ENCODE results near the gene RMND5A.
A peak's percentile ranks its signal among the peaks of the same experiment; 100 is the strongest.
"Not testable (repeated sequence)": the region's sequence is repeated elsewhere in the genome, so short reads cannot be mapped to it uniquely, and the experiment has no call there.

The RMND5A gene

GRCh38 chr2:86719637-86720539, at the start of gene RMND5A:
RMND5A (plus strand) TSS chr2:86720291; CDS start chr2:86720668, 377 bp downstream.
- peak; percentile 83 for DNase-seq (ENCODE audit: low spot score)

DNA sequence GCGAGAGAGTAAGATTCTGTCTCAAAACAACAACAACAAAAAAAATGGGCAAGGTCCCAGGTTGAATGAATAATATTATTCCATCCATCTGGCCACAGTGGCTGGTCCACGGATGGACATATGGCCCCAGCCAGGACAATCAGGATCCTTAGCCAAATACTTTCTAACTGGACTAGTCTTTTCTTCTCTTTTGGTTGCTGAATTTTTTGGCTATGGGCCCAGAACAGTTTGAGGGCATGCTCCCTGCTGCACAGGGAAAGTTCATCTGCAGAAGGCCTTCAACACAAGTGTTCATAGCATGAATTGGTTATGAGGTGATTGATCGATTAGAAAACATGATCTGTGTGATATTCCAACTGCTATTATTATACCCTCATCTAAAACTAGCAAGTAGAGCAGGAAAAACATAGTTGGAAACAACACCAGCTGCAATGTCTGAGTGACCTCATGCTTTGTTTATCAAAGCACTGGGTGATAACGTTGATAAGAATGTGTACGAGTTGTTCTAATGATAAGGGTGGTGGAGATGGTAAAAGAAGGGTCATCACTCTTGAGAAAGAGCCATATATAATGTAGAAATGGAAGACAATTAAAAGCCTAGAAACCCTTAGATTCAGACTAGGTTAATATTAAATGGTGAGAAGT, 48.6 kb upstream of the RMND5A start:
- no peak for DNase-seq (ENCODE audit: low spot score)

GRCh38 chr2:86672027-86672545, 48.0 kb upstream of the RMND5A start:
- no peak for DNase-seq (ENCODE audit: low spot score)

GRCh38 chr2:86673011-86673410, 47.1 kb upstream of the RMND5A start:
- DNase-seq (ENCODE audit: low spot score), result no peak

DNA sequence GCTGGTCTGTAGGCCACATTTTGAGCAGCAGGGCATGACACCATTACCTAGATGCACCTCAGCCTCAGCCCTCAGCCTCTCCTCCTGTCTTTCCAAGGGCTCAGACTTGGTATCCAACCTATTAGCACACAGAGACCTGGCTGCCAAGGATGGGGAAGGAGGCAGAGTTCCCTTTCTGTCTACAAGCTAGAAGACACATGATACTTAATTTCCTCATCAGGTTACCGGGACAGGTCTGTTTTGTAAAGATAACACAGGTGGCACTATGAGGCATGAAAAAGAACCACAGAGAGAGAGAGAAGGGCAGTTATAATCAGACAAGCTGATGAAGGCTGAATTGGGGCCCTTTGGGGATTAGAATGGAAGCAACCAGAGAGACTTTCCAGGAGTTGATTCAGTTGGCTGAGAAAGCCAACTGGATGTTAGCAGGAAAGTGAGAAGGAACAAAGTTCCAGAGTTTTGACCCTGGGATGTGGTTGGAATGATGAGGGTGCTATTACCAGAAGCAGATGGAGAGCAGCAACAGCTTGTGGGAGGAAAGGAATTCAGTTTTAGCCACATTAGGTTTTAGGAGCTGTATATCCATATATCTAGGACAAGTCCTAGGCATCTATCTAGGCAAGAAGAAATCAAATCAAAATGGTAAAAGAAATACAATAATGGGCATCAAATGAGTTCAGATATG, 46.0 kb upstream of the RMND5A start:
- no peak for DNase-seq (ENCODE audit: low spot score)

- no peak for DNase-seq (ENCODE audit: low spot score)
Observed at GRCh38 chr2:86675104-86675503, 45.0 kb upstream of the RMND5A start.

DNA sequence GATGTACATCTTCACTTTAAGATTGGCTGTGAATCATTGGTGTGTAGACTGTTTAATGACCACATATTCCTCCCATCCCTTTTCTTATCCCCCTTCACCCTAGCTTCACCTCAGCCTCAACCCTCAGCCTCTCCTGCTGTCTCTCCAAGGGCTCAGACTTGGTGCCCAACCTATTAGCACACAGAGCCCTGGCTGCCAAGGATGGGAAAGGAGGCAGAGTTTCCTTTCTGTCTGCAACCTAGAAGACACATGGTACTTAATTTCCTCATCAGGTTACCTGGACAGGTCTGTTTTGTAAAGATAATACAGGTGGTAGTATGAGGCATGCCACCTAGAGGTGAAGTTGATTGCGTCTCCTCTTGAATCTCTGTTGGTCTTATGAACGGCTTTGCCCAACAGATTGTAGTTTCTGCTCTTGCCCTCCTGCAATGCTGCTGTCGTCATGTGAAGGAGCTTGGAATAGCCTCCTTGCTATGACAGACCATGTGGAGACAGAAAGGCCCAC, 44.5 kb upstream of the RMND5A start:
- peak; percentile 9 for DNase-seq (ENCODE audit: low spot score)

DNA sequence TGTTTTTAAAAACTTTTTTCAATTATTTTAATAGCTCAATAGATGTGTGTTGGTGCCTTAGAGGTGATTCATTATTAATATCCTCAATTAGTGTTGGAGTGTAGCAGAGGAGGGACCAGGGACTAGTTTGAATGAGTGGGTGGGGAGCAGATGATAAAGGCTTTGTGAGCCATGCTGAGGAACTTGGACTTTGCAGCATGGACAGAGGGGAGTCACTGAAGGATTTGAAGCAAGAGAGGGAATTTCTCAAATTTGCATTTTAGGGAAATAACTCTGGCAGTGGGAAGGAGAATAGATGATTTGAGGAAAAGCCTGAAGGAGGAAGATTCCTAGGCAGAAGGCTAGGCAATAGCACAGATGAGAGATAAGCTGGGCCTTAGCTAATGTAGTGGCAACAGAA, 42.3 kb upstream of the RMND5A start:
- no peak for DNase-seq (ENCODE audit: low spot score)

DNA sequence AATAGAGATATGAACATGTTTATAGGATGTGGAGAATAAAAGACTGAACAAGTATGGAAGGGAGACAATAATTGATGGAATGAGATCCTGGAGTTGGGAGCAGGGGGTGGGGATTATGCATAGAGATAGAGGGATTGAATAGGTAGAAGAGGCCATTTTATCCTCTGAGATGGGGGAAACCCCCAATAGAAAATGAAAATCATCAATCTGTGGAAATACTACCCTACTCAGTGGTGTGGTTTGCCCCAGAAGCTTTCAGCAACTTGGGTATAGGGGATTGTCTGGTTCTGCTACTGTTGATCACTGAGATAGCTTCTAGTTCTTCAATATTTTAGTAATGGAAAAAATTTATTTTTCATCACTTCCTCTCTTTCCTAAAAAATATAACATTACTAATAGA, 41.1 kb upstream of the RMND5A start:
- DNase-seq (ENCODE audit: low spot score), result no peak

GRCh38 chr2:86685351-86685750, 34.7 kb upstream of the RMND5A start:
- DNase-seq (ENCODE audit: low spot score), result no peak

GRCh38 chr2:86686460-86686859, 33.6 kb upstream of the RMND5A start:
- no peak for DNase-seq (ENCODE audit: low spot score)

DNA sequence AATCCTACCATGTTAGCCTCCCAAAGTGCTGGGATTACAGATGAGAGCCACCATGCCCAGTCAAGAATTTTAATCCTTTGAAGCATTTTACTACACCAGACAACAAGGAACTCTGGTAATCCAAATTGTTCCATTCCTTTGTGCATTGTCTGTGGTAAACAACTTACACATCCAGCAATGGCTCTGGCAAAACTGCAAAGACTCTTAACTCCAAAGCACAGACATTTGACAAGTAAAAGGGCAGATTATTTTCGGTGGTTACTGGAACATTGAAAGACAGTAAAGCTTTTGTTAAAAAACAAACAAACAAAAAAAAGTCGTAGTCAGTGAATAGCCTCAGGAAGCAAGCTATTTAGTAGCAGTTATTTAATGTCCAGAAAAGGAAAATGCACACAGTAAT, 33.2 kb upstream of the RMND5A start:
- no peak for DNase-seq (ENCODE audit: low spot score)

DNA sequence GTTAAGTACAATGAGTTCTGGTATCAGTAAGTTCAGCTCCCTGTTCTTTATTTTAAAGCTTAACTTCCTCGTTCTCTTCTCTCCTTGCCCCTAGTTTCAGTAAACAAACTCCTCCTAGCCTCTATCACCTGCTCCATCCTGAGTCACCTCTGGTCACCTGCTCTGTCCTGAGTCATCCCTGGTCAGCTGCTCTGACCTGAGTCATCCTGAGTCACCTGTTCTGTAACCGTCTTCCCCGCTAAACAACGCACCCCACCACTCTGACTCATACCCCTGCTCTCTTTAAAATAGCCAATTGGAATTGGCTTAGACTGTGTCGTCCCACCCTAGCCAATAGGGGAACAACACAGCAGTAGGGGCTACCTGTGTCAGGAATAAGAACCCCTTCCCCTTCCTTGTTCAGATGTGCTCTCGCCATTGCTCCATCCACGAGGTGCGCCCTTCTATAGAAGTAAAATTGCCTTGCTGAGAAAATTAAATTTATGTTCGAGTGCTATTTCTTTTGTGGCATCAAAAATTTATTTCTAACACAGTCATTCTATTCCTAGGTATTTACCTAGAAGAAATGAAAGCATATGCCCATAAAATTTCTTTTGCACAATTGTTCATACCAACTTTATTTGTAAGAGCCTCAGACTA, 24.9 kb upstream of the RMND5A start:
- DNase-seq (ENCODE audit: low spot score), result no peak

DNA sequence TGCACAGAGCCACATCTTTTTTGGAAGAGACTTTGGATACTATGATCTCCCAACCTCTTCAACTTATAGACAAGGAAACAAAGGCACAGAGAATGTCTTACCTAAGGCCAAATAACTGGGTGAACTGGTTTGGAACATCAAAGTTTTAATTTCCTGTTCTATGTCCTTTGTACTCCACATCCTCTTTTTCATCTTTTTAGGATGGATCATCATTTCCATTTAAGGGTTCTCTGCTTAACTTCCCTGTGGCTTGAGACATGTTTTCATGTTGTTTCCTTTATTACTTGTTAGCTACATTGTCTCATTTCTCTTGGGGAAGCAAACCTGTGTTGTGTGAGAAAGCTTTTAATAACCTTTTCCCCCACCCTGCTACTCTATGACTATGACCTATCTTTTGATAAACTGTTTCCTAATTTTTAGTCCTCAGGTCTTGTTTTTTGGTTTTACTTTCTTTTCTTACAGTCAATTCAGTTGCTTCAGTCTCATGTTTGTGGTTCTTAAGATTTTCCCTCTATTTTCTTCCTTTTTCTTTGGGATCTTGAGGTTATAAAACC, 22.5 kb upstream of the RMND5A start:
- DNase-seq (ENCODE audit: low spot score), result no peak

DNA sequence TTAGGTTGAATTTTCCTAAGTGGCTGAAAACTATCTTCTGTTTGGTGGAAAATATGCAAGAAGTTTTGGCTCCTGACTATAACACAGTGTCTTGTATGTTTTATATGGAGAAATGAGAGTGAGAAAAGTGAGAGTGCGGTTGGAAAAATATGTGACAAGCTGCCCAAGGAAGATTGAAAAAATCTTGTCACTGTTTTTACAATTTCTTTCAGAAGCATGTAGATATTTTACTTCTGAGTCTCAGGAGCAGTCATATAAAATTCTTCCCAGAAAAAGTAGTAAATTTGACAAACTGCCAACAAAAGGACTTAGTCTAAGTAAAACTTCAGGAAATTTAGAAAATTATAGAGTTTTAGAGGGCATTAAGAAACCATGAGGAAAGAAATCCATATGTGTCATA, 19.4 kb upstream of the RMND5A start:
- no peak for DNase-seq (ENCODE audit: low spot score)

GRCh38 chr2:86703704-86704361, 16.3 kb upstream of the RMND5A start:
- no peak for DNase-seq (ENCODE audit: low spot score)

GRCh38 chr2:86704459-86704971, 15.6 kb upstream of the RMND5A start:
- no peak for DNase-seq (ENCODE audit: low spot score)

DNA sequence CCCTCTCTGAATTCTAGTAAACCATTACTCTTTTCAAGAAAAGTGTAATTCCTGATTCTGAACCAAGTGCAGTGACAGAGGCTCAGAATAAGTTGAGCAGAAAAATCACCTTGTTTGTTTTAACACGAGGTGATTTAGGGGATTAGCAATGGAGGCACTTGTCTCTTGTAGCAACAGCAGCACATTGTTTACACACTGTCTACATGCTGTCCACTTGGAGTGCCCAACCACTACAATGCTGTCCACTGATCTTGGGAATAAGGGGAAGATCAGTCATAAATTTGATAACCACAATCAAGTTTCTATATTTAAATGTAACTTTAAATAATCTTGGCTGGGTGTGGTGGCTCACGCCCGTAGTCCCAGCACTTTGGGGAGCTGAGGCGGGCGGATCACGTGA, 13.9 kb upstream of the RMND5A start:
- DNase-seq (ENCODE audit: low spot score), result no peak

GRCh38 chr2:86706935-86707334, 13.2 kb upstream of the RMND5A start:
- DNase-seq (ENCODE audit: low spot score), result no peak

DNA sequence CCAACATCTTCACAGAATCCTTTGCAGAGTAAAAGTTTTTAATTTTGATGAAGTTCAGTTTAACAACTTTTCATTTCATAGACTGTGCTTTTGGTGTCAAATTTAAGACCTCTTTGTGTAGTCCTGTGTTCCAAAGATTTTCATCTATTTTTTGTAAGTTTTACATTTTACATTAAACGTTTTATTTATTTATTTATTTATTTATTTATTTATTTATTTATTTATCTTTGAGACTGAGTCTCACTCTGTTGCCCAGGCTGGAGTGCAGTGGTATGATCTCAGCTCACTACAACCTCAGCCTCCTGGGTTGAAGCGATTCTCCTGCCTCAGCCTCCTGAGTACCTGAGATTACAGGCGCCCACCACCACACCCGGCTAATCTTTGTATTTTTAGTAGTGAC, 12.0 kb upstream of the RMND5A start:
- not testable (repeated sequence) for DNase-seq (ENCODE audit: low spot score)
